NT2/D1 (cell line): Measurements from ENCODE around the gene RASSF1.

Experiments
- YY1 ChIP-seq: IDR thresholded peaks from 2 replicates; pipeline ENCODE4 v1.6.1; 2011; ENCODE audit not compliant: insufficient read length, insufficient read depth
- ZNF274 ChIP-seq: IDR thresholded peaks from 2 replicates; pipeline ENCODE4 v1.6.1; 2011; ENCODE audit warnings: mild to moderate bottlenecking, low read depth, low read length

DNA sequence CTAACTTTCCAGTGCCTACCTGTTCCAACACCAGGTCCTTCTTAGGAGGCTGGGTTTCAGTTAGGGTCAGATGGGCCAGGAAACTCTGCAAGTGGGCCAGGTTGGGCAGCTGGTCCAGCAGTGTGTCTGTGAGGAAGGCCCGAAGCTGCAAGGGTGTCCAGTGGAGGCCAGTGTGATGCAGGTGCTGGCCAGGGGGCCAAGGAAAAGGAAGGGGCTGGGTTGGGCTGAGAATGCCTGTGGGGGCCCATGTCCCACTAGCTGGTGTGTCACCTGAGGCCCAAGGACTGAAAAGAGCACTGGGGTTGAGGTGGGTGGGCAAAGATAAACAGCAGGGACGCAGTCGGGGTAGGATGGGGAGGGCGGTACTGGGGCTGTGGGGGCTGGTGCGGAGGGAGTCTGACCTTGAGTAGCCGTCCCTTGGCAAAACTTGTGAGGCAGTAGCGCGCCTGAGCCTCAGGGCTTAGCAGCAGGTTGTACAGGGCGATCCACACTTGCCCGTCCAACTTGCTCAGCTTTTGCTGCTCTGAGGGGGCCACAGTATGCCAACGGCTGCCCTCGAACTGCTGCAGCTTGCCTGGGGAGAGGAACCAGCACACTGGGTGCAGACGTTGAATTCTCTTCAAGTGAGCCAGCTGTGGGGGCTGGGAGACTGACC lies 1.5 kb upstream of the RASSF1 start:
- TF ChIP-seq YY1 (no peak), ZNF274 (no peak)
